Activated gamma-delta T cell treated with anti-CD3 and anti-CD28 coated beads, Interleukin-2, amount 50 U/mL, for 16 hours (primary cell): ENCODE data around the gene SLC34A3.
"Not testable (repeated sequence)": the region's sequence is repeated elsewhere in the genome, so short reads cannot be mapped to it uniquely, and the experiment has no call there.

Experiments
- DNase-seq: peaks from one replicate; pipeline ENCODE4 v3.0.0-alpha.2; 2020; ENCODE audit warnings: low read depth

Gene SLC34A3

DNA sequence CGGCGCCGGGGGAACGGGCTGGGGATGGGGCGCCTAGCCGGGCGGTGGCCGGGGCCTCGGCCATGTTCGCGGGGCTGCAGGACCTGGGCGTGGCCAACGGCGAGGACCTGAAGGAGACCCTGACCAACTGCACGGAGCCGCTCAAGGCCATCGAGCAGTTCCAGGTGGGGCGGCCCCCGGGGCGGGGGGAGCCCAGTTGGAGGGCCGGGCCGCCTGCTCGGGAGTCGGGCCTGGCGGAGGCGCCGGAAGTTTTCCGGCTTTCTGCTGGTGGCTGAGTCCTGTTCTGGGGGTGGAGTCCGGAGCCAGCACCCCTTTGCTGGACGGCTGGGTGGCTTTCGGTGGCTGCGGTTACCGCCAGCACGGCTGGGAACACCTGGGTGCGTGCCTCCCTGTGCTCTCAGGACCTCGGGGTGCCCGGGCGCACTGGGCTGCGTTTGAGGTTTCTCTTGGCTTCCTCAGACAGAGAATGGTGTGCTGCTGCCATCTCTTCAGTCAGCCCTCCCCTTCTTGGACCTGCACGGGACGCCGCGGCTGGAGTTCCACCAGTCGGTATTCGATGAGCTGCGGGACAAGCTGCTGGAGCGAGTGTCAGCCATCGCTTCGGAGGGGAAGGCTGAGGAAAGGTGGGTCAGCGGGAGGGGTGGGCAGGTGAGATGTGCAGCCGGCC is 24.9 kb downstream of the SLC34A3 start:
- DNase-seq = no peak

DNA sequence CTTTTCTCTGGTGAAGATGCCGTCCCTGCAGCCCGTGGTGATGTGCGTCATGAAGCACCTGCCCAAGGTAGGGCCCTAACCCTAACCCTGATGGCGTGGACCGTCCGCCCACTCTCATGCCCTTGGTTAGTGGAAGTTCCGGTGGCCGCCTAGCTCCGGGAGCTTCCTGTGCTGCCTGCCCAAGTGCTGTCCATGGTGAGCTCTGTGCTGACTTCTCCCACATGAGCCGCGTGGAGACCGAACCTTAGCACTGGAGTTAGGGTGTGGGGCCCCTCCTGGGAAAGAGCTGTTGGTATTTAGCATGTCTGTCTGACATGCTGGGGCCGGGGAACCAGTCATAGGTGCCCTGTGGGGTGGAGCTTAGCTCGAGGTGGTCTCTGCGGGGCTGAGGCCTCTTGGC is 25.7 kb downstream of the SLC34A3 start:
- no peak for DNase-seq

DNA sequence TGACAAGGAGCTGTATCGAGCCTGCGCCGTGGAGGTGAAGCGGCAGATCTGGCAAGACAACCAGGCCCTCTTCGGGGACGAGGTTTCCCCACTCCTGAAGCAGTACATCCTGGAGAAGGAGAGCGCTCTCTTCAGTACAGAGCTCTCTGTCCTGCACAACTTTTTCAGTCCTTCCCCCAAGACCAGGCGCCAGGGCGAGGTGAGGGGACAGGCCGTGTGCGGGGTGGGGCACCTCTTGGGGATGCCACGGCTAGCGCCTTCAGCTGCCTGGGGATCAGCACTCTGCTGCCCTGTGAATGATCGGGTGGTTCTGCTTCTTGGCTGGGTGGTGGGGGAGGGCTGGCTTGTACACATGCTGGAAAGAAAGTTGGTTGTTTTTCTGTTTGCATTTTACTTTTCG is 26.2 kb downstream of the SLC34A3 start:
- no peak for DNase-seq

DNA sequence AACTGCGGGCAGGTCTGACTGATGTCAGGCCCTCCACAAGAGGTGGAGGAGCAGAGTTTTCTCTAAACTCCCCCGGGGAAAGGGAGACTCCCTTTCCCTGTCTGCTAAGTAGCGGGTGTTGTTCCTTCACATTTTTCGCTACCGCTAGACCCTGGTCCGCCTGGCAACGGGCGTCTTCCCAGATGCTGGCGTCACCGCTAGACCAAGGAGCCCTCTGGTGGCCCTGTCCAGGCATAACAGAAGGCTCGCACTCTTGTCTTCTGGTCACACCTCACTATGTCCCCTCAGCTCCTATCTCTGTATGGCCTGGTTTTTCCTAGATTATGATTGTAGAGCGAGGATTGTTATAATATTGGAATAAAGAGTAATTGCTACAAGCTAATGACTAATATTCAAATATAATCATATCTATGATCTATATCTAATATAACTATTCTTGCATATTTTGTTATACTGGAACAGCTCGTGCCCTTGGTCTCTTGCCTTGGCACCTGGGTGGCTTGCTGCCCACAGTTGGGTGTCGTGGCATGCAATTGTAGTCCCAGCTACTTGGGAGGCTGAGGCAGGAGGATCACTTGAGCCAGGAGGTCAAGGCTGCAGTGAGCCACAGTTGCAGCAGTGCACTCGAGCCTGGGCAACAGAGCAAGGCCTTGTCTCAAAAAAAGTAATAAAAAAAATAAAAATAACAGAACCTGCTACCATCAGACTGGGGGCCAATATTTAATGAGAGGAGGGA is 31.6 kb downstream of the SLC34A3 start:
- not testable (repeated sequence) for DNase-seq

DNA sequence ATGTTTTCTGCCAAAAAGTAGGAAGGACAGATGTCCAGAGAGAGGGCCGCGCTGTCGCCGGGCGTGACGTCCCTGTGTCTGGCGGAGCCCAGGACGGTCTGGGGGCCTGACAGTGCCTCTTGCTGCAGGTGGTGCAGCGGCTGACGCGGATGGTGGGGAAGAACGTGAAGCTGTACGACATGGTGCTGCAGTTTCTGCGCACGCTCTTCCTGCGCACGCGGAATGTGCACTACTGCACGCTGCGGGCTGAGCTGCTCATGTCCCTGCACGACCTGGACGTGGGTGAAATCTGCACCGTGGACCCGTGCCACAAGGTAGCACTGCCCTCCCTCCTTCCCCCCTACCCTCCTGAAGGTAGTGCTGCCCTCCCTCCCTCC is 32.2 kb downstream of the SLC34A3 start:
- DNase-seq = no peak

DNA sequence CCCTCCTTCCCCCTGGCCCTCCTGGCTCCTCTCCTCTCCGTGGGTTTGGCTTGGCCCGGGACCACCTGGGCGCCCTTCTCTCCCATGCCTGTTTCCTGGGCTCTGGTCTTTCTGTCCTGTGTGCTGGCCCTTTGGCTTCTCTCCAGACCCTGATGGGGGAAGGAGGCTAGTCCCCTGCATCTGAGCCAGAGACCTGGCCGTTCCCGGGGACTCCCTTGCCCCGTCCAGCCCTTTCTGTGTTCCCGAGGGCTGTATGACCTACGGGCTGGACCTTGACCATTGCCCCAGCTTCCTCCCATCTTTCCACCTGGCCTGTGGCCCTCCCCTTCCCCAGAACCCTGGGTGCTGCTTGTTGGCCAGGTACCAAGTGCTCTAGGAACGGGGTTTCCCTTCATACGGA is 32.8 kb downstream of the SLC34A3 start:
- DNase-seq = no peak

- DNase-seq = no peak
These were observed 33.4 kb downstream of the SLC34A3 start for GRCh38 chr9:137264067-137264466.

GRCh38 chr9:137265496-137266161 is 34.9 kb downstream of the SLC34A3 start:
- no peak for DNase-seq

GRCh38 chr9:137266162-137266527 is 35.4 kb downstream of the SLC34A3 start:
- DNase-seq = no peak

- DNase-seq = no peak
These were observed 36.1 kb downstream of the SLC34A3 start for GRCh38 chr9:137266585-137267453.

GRCh38 chr9:137267933-137268355 is 37.2 kb downstream of the SLC34A3 start:
- no peak for DNase-seq

DNA sequence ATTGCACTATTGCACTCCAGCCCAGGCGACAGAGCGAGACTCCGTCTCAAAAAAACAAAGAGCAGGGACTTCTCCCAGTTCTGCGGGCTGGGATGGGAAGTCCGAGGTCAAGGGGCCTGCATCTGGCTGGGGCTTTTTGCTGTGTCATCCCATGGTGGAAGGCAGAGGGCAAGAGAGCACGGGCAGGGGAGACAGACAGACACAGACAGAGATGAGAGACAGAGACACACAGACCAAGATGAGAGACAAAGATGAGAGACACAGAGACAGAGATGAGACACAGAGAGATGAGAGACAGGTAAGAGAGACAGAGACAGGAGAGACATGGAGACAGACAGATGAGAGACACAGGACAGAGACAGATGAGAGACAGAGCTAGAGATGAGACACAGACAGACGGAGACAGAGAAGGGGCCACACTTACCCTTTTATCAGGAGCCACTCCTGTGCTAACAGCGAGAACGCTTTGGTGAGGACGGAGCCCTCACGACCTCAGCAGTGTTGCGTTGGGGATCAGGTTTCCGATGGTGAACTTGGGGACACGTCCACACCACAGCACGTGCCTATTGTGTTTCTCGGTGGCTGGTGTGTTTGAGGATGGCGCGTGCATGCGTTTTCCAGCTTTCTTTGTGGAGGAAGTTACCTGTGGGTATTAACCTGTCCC is 38.0 kb downstream of the SLC34A3 start:
- DNase-seq = no peak

- no peak for DNase-seq
These were observed 38.6 kb downstream of the SLC34A3 start for GRCh38 chr9:137269231-137269772.

DNA sequence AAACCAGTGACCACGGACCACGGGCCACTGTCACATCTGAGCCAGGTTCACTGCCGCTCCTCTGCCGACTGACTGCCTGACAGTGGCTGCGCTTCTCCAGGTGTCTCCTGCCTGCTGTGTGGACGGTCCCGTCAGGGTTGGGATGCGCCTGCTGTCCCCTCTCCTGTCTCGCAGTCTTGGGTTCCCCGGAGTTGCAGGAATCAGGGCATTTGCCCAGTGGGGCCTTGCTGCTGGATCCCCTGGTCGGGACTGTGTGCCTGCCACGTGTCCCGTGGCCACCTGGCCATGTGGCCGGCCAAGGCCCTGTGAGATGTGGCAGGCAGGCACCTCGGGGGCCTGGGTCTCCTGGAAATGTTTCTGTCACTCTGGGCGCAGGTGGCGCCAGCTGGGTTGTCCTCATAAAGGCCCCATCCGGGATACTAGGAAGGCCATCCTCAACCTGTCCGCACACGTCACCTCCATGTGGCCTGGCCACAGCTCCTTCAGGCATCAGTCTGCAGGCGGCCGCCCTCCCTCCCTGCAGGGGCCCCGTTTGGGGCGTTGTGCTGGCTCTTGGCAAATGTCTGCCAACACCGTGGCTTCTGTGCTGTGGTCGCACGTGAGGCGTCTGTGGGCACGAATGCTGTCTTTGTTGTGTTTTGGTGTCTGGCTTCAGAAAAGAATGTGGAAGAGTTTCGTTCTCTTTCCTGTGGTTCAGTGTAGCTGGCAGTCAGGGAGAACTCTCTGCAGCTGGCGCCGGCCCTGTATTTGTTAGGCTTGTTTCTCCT is 40.4 kb downstream of the SLC34A3 start:
- no peak for DNase-seq

DNA sequence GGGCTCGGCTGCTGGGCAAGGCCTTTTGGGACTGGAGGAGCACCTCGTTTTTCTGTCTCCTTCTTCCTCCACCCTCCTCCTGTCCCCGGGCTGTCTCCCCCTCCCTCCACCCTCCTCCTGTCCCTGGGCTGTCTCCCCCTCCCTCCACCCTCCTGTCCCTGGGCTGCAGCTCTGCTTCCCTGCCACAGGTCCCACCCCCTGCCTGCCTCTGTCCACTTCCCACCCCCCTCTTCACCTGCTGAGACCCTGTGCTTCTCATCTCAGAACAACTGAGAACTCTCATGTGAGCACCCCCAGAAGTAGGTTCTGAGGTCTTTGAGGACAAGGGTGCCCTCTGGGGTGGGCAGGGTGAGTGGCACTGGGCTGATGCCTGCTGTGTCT is 41.0 kb downstream of the SLC34A3 start:
- DNase-seq = no peak

- DNase-seq = no peak
These were observed 41.8 kb downstream of the SLC34A3 start for GRCh38 chr9:137272241-137273094.

DNA sequence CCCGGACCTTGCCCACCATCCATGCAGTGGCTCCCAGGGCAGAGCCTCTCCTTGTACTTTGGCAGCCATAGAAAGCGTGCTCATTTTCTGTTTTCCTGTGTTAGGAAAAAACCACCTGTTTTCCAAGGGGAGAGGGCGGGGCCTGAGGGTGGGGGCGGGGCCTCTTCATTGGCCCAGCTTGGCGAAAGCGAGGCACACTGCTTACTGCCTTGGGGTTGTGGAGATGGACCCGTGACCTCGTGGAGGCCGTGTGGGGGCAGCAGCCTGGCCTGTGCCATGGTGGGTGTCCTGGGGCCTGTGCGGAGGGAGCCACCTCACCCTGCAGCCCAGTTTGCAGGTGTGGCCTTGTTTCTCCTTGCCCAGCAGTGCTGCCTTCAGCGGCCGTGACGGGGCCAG is 42.4 kb downstream of the SLC34A3 start:
- no peak for DNase-seq

DNA sequence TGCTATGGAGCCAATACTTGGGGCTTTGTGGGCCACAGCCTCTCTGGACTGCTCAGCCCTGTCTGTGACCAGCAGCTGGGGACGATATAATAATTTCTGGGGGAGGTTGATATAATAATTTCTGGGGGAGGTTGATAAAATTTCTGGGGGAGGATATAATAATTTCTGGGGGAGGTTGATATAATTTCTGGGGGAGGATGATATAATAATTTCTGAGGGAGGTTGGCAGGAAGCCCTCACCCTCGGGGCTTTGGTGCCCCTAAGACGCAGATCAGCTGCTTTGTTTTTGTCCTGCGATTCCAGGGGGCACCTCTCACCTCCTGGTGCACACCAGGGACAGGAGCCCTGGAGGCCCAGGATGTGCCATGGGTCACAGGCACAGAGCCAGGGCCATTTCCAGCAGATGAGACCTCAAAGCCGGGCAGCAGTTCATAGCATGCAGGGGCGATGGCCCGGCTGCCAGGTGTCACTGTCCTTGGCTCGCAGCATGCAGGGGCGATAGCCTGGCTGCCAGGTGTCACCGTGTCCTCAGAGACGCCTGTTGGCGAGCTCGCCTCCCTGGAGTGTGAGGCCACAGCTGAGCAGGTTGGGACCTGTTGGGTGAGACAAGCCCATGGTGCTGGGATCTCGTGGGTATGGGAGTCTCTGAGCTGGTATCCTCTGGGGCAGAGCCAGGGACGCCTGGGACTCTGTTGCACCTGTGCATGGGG is 43.1 kb downstream of the SLC34A3 start:
- no peak for DNase-seq

DNA sequence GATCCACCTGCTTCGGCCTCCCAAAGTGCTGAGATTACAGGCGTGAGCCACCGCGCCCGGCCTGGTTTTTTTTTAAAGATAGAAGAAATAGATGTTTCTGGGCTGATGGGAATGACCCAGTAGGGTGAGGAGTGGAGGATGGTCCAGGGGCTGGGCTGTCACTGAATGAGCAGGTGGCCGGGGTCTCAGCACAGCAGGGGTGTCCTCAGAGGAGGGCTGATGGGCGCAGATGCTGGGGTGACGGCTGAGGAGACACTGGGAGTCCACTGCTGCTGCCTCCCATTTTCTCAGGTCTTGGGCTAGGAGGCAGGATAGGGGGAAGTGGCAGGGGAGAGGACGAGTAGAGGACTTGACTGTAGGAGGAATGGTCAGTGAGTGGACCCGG is 44.5 kb downstream of the SLC34A3 start:
- no peak for DNase-seq
